ENCODE data around the gene OSBP2.

DNA sequence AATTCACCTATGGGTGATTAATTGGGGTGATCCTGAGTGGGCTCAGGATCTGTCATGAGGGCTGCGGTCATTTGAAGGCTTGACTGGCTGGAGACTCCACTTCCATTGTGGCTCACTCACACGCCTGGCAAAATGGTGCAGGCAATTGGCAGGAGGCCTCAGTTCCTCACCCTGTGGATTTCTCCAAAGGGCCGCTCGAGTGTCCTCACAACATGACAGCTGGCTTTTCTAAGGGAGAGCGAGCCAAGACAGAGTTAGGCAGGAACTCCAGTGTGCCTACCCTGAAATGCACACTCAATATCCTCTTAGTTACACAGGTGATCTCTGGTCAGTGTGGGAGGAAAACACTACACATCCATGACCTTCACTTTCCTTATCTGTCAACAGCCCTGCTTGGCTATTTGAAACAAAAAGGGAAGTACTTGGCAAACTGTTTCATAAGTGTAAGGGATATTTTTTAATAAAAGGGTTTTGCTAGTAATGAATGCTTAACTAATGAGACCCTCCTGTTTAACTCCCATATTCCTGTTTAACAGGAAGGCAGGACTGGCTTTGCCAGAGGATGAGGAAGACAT is 25.7 kb downstream of the OSBP2 start:
- TF ChIP-seq POLR2A (IDR thresholded peaks at IDR 0.05) (no peak), CTCF (IDR thresholded peaks at IDR 0.05) (no peak)

Measured in testis (tissue), 2 donors.